Fibroblast of lung (primary cell): Measurements from ENCODE around the gene TMEM143. TPM values are rescaled to one million over a fixed set of nuclear protein-coding genes. Genes with fewer than 3 reads are reported as not detected.
A peak's percentile ranks its signal among the peaks of the same experiment; 100 is the strongest.

Experiments
- DNase-seq, 2 donors: peaks; one replicate each; pipeline versions ENCODE4 v3.0.0 to v3.0.0-alpha.2; 2010; ENCODE audit warnings: low read depth in 2 of 2
- H2AFZ ChIP-seq: 2 replicates; pipeline ENCODE4 v1.5.1; 2012; ENCODE audit warnings: low read length, control low read depth, inconsistent platforms
- H3K27ac ChIP-seq: 2 replicates; pipeline ENCODE4 v1.5.1; 2011; ENCODE audit warnings: low read length, control low read depth; ENCODE audit not compliant: insufficient read depth
- H3K27me3 ChIP-seq: 2 replicates; pipeline ENCODE4 v1.5.1; 2011; ENCODE audit warnings: mild to moderate bottlenecking, low read length; ENCODE audit not compliant: control insufficient read depth, insufficient read depth
- H3K36me3 ChIP-seq: 2 replicates; pipeline ENCODE4 v1.5.1; 2011; ENCODE audit warnings: low read length; ENCODE audit not compliant: control insufficient read depth, insufficient read depth
- H3K4me1 ChIP-seq: 2 replicates; pipeline ENCODE4 v1.5.1; 2011; ENCODE audit warnings: low read length; ENCODE audit not compliant: control insufficient read depth, insufficient read depth; ENCODE audit errors: extremely low read depth
- H3K4me2 ChIP-seq: 2 replicates; pipeline ENCODE4 v1.5.1; 2011; ENCODE audit warnings: low read length, control low read depth; ENCODE audit not compliant: insufficient read depth; ENCODE audit errors: extremely low read depth
- H3K4me3 ChIP-seq, 4 experiments: fragments of 200-600 bp in 1 of 4; sonication (generic) in 1 of 4; replicated peaks in 1 of 4; 2 replicates each; pipeline ENCODE4 v1.5.1; 2011 to 2016; ENCODE audit warnings: low read length in 4 of 4, low read depth in 3 of 4, mild to moderate bottlenecking in 3 of 4, control low read depth in 2 of 4, inconsistent platforms in 1 of 4, mixed read lengths in 1 of 4; ENCODE audit not compliant: insufficient read depth in 1 of 4; ENCODE audit errors: control extremely low read depth in 1 of 4
- H3K79me2 ChIP-seq: 2 replicates; pipeline ENCODE4 v1.5.1; 2012; ENCODE audit warnings: mild to moderate bottlenecking, low read length, inconsistent platforms; ENCODE audit not compliant: control insufficient read depth, insufficient read depth
- H3K9ac ChIP-seq: 2 replicates; pipeline ENCODE4 v1.5.1; 2011; ENCODE audit warnings: mild to moderate bottlenecking, low read length, control low read depth; ENCODE audit not compliant: insufficient read depth
- H3K9me3 ChIP-seq: 2 replicates; pipeline ENCODE4 v1.5.1; 2012; ENCODE audit warnings: low read depth, low read length; ENCODE audit not compliant: control insufficient read depth, insufficient read depth
- H4K20me1 ChIP-seq: 2 replicates; pipeline ENCODE4 v1.5.1; 2011; ENCODE audit warnings: low read length; ENCODE audit not compliant: control insufficient read depth, insufficient read depth; ENCODE audit errors: extremely low read depth
- EZH2 ChIP-seq: IDR thresholded peaks from 2 replicates; pipeline ENCODE4 v1.5.1; 2012; ENCODE audit warnings: low read length, control low read depth, mild to moderate bottlenecking; ENCODE audit errors: missing control alignments
- polyA plus RNA-seq, 2 donors: library from polyadenylated mRNA; depleted of rRNA in 1 of 2; stranded (reverse) in 1 of 2; unstranded in 1 of 2; fragments of >200 nt; gene quantifications; 2 replicates each; pipeline ENCODE4 v1.2.1, GENCODE V29; 2011 to 2012; ENCODE audit warnings: missing spikeins in 1 of 2
- total RNA-seq: library from RNA; depleted of rRNA; stranded (reverse); fragments of >200 nt; gene quantifications from 2 replicates; pipeline ENCODE4 v1.2.1, GENCODE V29; 2014
- TF ChIP-seq, protein P1 (sequence below), 2 donors: IDR thresholded peaks in 1 of 2; conservative IDR thresholded peaks in 1 of 2; 1 replicate in 1 of 2; 2 replicates in 1 of 2; pipeline ENCODE4 v1.5.1; 2011 to 2012; ENCODE audit warnings: low read length in 2 of 2, control low read depth in 1 of 2, inconsistent platforms in 1 of 2, low read depth in 1 of 2, mild to moderate bottlenecking in 1 of 2

The TMEM143 gene
- total and polyA plus RNA-seq, 2 donors (not counting 1 experiment from before 2014, with no cell fraction given), result 4.0 to 8.3 TPM

- TF ChIP-seq EZH2, result no peak
- TF ChIP-seq, protein P1, sequence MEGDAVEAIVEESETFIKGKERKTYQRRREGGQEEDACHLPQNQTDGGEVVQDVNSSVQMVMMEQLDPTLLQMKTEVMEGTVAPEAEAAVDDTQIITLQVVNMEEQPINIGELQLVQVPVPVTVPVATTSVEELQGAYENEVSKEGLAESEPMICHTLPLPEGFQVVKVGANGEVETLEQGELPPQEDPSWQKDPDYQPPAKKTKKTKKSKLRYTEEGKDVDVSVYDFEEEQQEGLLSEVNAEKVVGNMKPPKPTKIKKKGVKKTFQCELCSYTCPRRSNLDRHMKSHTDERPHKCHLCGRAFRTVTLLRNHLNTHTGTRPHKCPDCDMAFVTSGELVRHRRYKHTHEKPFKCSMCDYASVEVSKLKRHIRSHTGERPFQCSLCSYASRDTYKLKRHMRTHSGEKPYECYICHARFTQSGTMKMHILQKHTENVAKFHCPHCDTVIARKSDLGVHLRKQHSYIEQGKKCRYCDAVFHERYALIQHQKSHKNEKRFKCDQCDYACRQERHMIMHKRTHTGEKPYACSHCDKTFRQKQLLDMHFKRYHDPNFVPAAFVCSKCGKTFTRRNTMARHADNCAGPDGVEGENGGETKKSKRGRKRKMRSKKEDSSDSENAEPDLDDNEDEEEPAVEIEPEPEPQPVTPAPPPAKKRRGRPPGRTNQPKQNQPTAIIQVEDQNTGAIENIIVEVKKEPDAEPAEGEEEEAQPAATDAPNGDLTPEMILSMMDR (conservative IDR thresholded peaks at IDR 0.05 in 1 of 2, IDR thresholded peaks at IDR 0.05 in 1 of 2; ENCODE audit: low read depth in 1 of 2, low read length in 2 of 2), result no peak
- no peak for DNase-seq
- Histone ChIP-seq H2AFZ (no peak overlapping the region), H3K79me2 (peaks cover 22% of the 10 kb centered on the region), H3K27ac (no peak overlapping the region), H3K4me2 (peak overlapping the region; percentile 32), H3K9ac (no peak overlapping the region), H4K20me1 (no peaks in the 10 kb centered on the region), H3K36me3 (peaks cover 17% of the 10 kb centered on the region), H3K9me3 (no peaks in the 10 kb centered on the region), H3K4me1 (peaks cover 24% of the 10 kb centered on the region), H3K27me3 (no peaks in the 10 kb centered on the region), H3K4me3 (no peak overlapping the region)
Measured at GRCh38 chr19:48332351-48332661, 31.4 kb downstream of the TMEM143 start.

DNA sequence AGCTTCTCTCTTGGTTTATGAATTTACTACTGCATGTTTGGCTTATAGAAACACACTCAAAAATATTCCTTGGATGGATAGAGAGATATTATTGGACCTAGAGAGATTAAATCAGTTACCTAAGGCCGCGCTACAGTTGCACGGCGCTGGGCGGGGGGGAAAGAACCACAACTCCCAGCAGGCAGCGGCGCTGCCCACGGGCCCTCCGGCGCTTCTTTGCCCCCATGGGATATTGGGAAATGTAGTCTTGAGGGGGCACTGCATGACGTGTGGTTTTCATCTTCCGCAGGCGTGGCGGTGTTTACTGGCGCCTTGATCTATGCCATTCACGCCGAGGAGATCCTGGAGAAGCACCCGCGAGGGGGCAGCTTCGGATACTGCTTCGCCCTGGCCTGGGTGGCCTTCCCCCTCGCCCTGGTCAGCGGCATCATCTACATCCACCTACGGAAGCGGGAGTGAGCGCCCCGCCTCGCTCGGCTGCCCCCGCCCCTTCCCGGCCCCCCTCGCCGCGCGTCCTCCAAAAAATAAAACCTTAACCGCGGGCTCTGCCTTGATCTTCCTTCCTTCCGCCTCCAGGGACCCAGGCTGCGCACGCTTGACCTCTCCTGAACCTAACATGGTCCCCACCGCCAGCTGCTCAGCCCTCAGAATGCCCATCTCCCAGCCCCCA is 33.6 kb downstream of the TMEM143 start:
- Histone ChIP-seq H3K79me2 (peaks cover 40% of the 10 kb centered on the region), H4K20me1 (no peaks in the 10 kb centered on the region), H3K9ac (no peak overlapping the region), H3K9me3 (no peaks in the 10 kb centered on the region), H3K4me3 (no peak overlapping the region), H2AFZ (no peak overlapping the region), H3K27me3 (no peaks in the 10 kb centered on the region), H3K27ac (no peak overlapping the region), H3K4me2 (no peak overlapping the region), H3K36me3 (peaks cover 19% of the 10 kb centered on the region), H3K4me1 (peaks cover 27% of the 10 kb centered on the region)
- peak in 1 of 2 donors; percentile 48 for DNase-seq
- TF ChIP-seq EZH2, result no peak
- TF ChIP-seq, protein P1 (conservative IDR thresholded peaks at IDR 0.05 in 1 of 2, IDR thresholded peaks at IDR 0.05 in 1 of 2; ENCODE audit: low read depth in 1 of 2, low read length in 2 of 2), result no peak

GRCh38 chr19:48329167-48329891 is 34.4 kb downstream of the TMEM143 start:
- peak overlapping the region in 2 of 4 experiments; percentile 2 to 9 for H3K4me3 ChIP-seq
- H4K20me1 ChIP-seq, result no peaks in the 10 kb centered on the region
- no peaks in the 10 kb centered on the region for H3K9me3 ChIP-seq
- peak overlapping the region; percentile 48 for H3K4me2 ChIP-seq
- peaks cover 27% of the 10 kb centered on the region for H3K4me1 ChIP-seq
- H2AFZ ChIP-seq, result no peak overlapping the region
- peak; percentile 47 to 65 for DNase-seq
- TF ChIP-seq EZH2, result no peak
- TF ChIP-seq, protein P1 (conservative IDR thresholded peaks at IDR 0.05 in 1 of 2, IDR thresholded peaks at IDR 0.05 in 1 of 2; ENCODE audit: low read depth in 1 of 2, low read length in 2 of 2), result no peak
- no peaks in the 10 kb centered on the region for H3K27me3 ChIP-seq
- no peak overlapping the region for H3K9ac ChIP-seq
- H3K27ac ChIP-seq, result no peak overlapping the region
- peaks cover 40% of the 10 kb centered on the region for H3K79me2 ChIP-seq
- peaks cover 19% of the 10 kb centered on the region for H3K36me3 ChIP-seq
